PC-3 (cell line): Measurements from ENCODE around the gene RAB14. TPM values are rescaled to one million over a fixed set of nuclear protein-coding genes. Genes with fewer than 3 reads are reported as not detected.

Experiments
- ATAC-seq: fragments of 200-7000 bp; cut with Tn5 transposase; 2 replicates; pipeline ENCODE4 v1.9.1; 2020; ENCODE audit warnings: mild to moderate bottlenecking, moderate library complexity
- BruUV-seq: library from RNA; stranded (reverse); fragments of 400-500 nt; replicated peaks from 2 replicates; lab custom pipeline; 2021; lab: Mats Ljungman, UMichigan
- CTCF ChIA-PET: fragments of 300-600 bp; sonication (Branson Sonifier 250); formaldehyde crosslinking; loops from one replicate; lab custom pipeline; 2022; ENCODE audit warnings: antibody characterized with exemption; lab: Charles Lee
- POLR2A ChIA-PET: fragments of 300-600 bp; sonication (Branson Sonifier 250); formaldehyde crosslinking; loops from one replicate; lab custom pipeline; 2022; ENCODE audit warnings: antibody characterized with exemption; ENCODE audit not compliant: unreplicated experiment; lab: Charles Lee
- DNase-seq: peaks from one replicate; pipeline ENCODE4 v3.0.0-alpha.2; 2015
- H2AFZ ChIP-seq: fragments of 300-600 bp; sonication (generic); 2 replicates; pipeline ENCODE4 v1.6.0; 2016; ENCODE audit warnings: antibody characterized with exemption, low read length
- H3F3A ChIP-seq: fragments of 300-600 bp; sonication (generic); one replicate; pipeline ENCODE4 v1.6.0; 2017; ENCODE audit warnings: antibody characterized with exemption, low read length, control low read depth, mild to moderate bottlenecking; ENCODE audit not compliant: unreplicated experiment
- H3K27ac ChIP-seq: fragments of 300-600 bp; sonication (generic); 2 replicates; pipeline ENCODE4 v1.5.1; 2016; ENCODE audit warnings: mild to moderate bottlenecking, low read length
- H3K27me3 ChIP-seq: fragments of 300-600 bp; sonication (generic); 2 replicates; pipeline ENCODE4 v1.6.1; 2016; ENCODE audit warnings: low read length, mixed read lengths
- H3K36me3 ChIP-seq: fragments of 300-600 bp; sonication (generic); 2 replicates; pipeline ENCODE4 v1.6.1; 2016; ENCODE audit warnings: low read depth, mixed run types, low read length, mixed read lengths
- H3K4me1 ChIP-seq: fragments of 300-600 bp; sonication (generic); 2 replicates; pipeline ENCODE4 v1.5.1; 2016; ENCODE audit warnings: low read length; ENCODE audit not compliant: insufficient read depth
- H3K4me2 ChIP-seq: fragments of 300-600 bp; sonication (generic); 2 replicates; pipeline ENCODE4 v1.6.0; 2016; ENCODE audit warnings: low read length
- H3K4me3 ChIP-seq: fragments of 300-600 bp; sonication (generic); 2 replicates; pipeline ENCODE4 v1.5.1; 2016; ENCODE audit warnings: mild to moderate bottlenecking, low read length, mixed read lengths
- H3K79me2 ChIP-seq: fragments of 300-600 bp; sonication (generic); 2 replicates; pipeline ENCODE4 v1.6.1; 2017; ENCODE audit warnings: low read length, mixed read lengths
- H3K9ac ChIP-seq: fragments of 300-600 bp; sonication (generic); 2 replicates; pipeline ENCODE4 v1.6.0; 2016; ENCODE audit warnings: mild to moderate bottlenecking, low read length
- H3K9me2 ChIP-seq: fragments of 300-600 bp; sonication (generic); replicated peaks from 2 replicates; pipeline ENCODE4 v1.6.1; 2016; ENCODE audit warnings: mixed run types, low read length, mixed read lengths
- H3K9me3 ChIP-seq: fragments of 300-600 bp; sonication (generic); 2 replicates; pipeline ENCODE4 v1.6.1; 2016; ENCODE audit warnings: low read length, mixed read lengths
- H4K20me1 ChIP-seq: fragments of 300-600 bp; sonication (generic); 2 replicates; pipeline ENCODE4 v1.6.1; 2016; ENCODE audit warnings: low read length, mixed read lengths
- CTCF ChIP-seq: fragments of 300-600 bp; sonication (generic); conservative IDR thresholded peaks from 2 replicates; pipeline ENCODE4 v1.5.1; 2017; ENCODE audit warnings: antibody characterized with exemption, low read depth, mild to moderate bottlenecking, low read length
- EZH2 ChIP-seq: fragments of 300-600 bp; sonication (generic); IDR thresholded peaks from one replicate; pipeline ENCODE4 v1.6.1; 2017; ENCODE audit warnings: antibody characterized with exemption, mild to moderate bottlenecking, low read length; ENCODE audit not compliant: unreplicated experiment
- EZH2phosphoT487 ChIP-seq: fragments of 300-600 bp; sonication (generic); IDR thresholded peaks from 2 replicates; pipeline ENCODE4 v1.6.1; 2018; ENCODE audit warnings: mild to moderate bottlenecking, antibody characterized with exemption, low read length, borderline replicate concordance
- intact Hi-C: fragments of 100-400 bp; cut with micrococcal nuclease; formaldehyde crosslinking; loops from 2 replicates; pipeline ENCODE4 v1.9.0; 2023
- total RNA-seq: library from RNA; depleted of rRNA; stranded (reverse); fragments of >200 nt; gene quantifications from 2 replicates; pipeline ENCODE4 v1.2.3, GENCODE V29; 2014

Gene RAB14
- total RNA-seq, 1 experiment from 2014 or later = 13.8 TPM

- Histone ChIP-seq H4K20me1 (no peaks in the 10 kb centered on the region), H3K4me1 (no peaks in the 10 kb centered on the region), H3K9me2 (no peaks in the 10 kb centered on the region), H3K36me3 (no peaks in the 10 kb centered on the region), H3K27ac (no peak overlapping the region), H2AFZ (no peak overlapping the region), H3K4me3 (no peak overlapping the region), H3F3A (no peaks in the 10 kb centered on the region), H3K79me2 (no peaks in the 10 kb centered on the region), H3K27me3 (no peaks in the 10 kb centered on the region), H3K9ac (no peak overlapping the region), H3K4me2 (no peak overlapping the region), H3K9me3 (no peaks in the 10 kb centered on the region)
- POLR2A ChIA-PET = no interaction called here
- TF ChIP-seq EZH2 (no peak), CTCF (no peak), EZH2phosphoT487 (no peak)
- no TSS peak for BruUV-seq
- DNase-seq (no peak), ATAC-seq (no peak)
- intact Hi-C loops = no loop called here
- CTCF ChIA-PET = interaction anchor here (0.7 to 1.1 kb wide), 2 partner anchors 62 to 119 kb away, joined by 3 to 4 read pairs; no protein-coding TSS in a partner anchor
Observed at GRCh38 chr9:121216271-121216805, 14.7 kb upstream of the RAB14 start.

GRCh38 chr9:121214005-121214404 is 12.3 kb upstream of the RAB14 start:
- DNase-seq (no peak), ATAC-seq (no peak)
- Histone ChIP-seq H2AFZ (no peak overlapping the region), H3K79me2 (no peaks in the 10 kb centered on the region), H3K4me3 (no peak overlapping the region), H3K9me2 (no peaks in the 10 kb centered on the region), H3K4me1 (no peaks in the 10 kb centered on the region), H3K9ac (no peak overlapping the region), H3F3A (no peaks in the 10 kb centered on the region), H3K4me2 (no peak overlapping the region), H3K9me3 (no peaks in the 10 kb centered on the region), H4K20me1 (no peaks in the 10 kb centered on the region), H3K27ac (no peak overlapping the region), H3K36me3 (no peaks in the 10 kb centered on the region), H3K27me3 (no peaks in the 10 kb centered on the region)
- no TSS peak for BruUV-seq
- no peak for TF ChIP-seq EZH2phosphoT487
- no peak for TF ChIP-seq EZH2
- TF ChIP-seq CTCF = no peak
- CTCF ChIA-PET = interaction anchor here (1.0 kb wide), 1 partner anchor 64 kb away, joined by 4 read pairs; no protein-coding TSS in a partner anchor
- intact Hi-C loops = no loop called here
- POLR2A ChIA-PET = no interaction called here

GRCh38 chr9:121213136-121213806 is 11.6 kb upstream of the RAB14 start:
- peak; percentile 87 for DNase-seq
- Histone ChIP-seq H3K79me2 (no peaks in the 10 kb centered on the region), H3K4me3 (no peak overlapping the region), H3F3A (no peaks in the 10 kb centered on the region), H3K4me1 (no peaks in the 10 kb centered on the region), H2AFZ (peak overlapping the region; percentile 51), H3K27me3 (no peaks in the 10 kb centered on the region), H4K20me1 (no peaks in the 10 kb centered on the region), H3K9me3 (no peaks in the 10 kb centered on the region), H3K4me2 (no peak overlapping the region), H3K9ac (no peak overlapping the region), H3K36me3 (no peaks in the 10 kb centered on the region), H3K27ac (no peak overlapping the region), H3K9me2 (no peaks in the 10 kb centered on the region)
- POLR2A ChIA-PET = no interaction called here
- TF ChIP-seq CTCF (peak; percentile 93), EZH2 (no peak)
- ATAC-seq = peak; percentile 99
- no TSS peak for BruUV-seq
- CTCF ChIA-PET = interaction anchor here (1.0 kb wide), 1 partner anchor 65 kb away, joined by 4 read pairs; no protein-coding TSS in a partner anchor
- intact Hi-C loops = loop anchor here (1.0 to 2.0 kb wide), 4 partner anchors 65 to 188 kb away; no protein-coding TSS in a partner anchor
